ENCODE data around the gene GPR78.

DNA sequence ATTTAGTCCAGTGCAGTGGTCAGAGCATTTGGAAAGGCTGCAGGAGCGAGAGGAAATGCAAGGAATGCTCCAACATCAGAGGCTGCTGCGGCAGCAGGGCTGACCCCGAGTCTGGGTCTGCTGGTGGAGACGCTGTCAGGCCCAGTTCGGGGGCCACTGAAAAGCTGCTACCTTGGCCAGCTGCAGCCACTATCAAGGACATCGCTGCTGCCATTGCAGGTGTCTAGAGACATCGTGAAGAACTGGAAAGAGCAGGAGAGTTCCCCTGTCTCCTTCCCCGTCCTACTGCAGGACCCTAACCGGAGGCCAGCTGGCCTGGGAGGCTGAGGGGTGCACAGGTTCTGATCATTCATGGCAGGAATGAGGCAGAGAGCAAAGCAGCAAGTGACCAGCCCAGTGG lies 29.5 kb upstream of the GPR78 start:
- TF ChIP-seq, protein P1, sequence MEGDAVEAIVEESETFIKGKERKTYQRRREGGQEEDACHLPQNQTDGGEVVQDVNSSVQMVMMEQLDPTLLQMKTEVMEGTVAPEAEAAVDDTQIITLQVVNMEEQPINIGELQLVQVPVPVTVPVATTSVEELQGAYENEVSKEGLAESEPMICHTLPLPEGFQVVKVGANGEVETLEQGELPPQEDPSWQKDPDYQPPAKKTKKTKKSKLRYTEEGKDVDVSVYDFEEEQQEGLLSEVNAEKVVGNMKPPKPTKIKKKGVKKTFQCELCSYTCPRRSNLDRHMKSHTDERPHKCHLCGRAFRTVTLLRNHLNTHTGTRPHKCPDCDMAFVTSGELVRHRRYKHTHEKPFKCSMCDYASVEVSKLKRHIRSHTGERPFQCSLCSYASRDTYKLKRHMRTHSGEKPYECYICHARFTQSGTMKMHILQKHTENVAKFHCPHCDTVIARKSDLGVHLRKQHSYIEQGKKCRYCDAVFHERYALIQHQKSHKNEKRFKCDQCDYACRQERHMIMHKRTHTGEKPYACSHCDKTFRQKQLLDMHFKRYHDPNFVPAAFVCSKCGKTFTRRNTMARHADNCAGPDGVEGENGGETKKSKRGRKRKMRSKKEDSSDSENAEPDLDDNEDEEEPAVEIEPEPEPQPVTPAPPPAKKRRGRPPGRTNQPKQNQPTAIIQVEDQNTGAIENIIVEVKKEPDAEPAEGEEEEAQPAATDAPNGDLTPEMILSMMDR (IDR thresholded peaks at IDR 0.05): no peak
- TF ChIP-seq EZH2 (IDR thresholded peaks at IDR 0.05): no peak
- TF ChIP-seq EZH2phosphoT487 (IDR thresholded peaks at IDR 0.05): no peak

All from neural progenitor cell (in vitro differentiated cells).